GM12874 (cell line): ENCODE results near the gene KRTAP9-2.
"Not testable (repeated sequence)": the region's sequence is repeated elsewhere in the genome, so short reads cannot be mapped to it uniquely, and the experiment has no call there.

Source experiments
- TF ChIP-seq, protein P1 (sequence below): IDR thresholded peaks from 2 replicates; pipeline ENCODE4 v1.5.1; 2011; ENCODE audit warnings: low read depth, mild to moderate bottlenecking, control low read depth, low read length, moderate library complexity; ENCODE audit not compliant: insufficient read depth

The KRTAP9-2 gene

DNA sequence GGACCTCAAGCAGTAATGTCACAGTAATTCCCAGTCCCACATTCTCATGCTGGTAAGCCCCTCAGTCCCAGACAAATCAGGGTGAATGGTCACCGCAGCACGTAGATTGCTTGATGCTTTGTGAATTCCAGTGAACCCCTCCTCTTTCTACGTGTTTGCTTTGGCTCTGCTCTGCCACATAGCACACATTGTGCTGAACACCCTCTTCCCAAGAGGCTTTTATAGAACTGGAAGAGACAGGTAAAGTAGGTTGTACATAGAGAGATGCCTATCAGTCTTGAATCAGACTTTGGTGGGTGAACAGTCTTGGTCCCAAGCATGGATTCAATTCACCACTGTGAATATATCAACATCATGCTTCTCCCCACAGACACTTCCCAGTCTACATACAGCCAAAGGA is 38.2 kb downstream of the KRTAP9-2 start:
- TF ChIP-seq, protein P1, sequence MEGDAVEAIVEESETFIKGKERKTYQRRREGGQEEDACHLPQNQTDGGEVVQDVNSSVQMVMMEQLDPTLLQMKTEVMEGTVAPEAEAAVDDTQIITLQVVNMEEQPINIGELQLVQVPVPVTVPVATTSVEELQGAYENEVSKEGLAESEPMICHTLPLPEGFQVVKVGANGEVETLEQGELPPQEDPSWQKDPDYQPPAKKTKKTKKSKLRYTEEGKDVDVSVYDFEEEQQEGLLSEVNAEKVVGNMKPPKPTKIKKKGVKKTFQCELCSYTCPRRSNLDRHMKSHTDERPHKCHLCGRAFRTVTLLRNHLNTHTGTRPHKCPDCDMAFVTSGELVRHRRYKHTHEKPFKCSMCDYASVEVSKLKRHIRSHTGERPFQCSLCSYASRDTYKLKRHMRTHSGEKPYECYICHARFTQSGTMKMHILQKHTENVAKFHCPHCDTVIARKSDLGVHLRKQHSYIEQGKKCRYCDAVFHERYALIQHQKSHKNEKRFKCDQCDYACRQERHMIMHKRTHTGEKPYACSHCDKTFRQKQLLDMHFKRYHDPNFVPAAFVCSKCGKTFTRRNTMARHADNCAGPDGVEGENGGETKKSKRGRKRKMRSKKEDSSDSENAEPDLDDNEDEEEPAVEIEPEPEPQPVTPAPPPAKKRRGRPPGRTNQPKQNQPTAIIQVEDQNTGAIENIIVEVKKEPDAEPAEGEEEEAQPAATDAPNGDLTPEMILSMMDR: no peak

DNA sequence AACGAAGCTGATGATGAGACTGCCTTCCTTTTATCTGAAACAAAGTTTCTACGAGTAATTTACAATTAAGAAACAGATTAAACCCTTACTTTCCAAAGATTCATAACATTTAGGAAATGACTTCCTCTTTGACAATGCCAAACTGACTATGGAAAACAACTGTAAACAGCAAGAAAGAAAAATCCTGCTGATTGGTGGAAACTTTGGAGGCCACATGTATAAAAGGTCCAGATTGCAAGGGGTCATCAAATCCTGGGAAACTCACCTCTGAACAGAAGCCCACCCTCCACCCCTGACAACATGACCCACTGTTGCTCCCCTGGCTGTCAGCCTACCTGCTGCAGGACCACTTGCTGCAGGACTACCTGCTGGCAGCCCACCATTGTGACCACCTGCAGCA is 38.6 kb downstream of the KRTAP9-2 start, which contains the start of gene KRTAP9-6:
Gene KRTAP9-6, plus strand, starts transcription at position 301 of the 400 bp plus-strand sequence. Its CDS starts 0 bp downstream, at position 301.
- TF ChIP-seq, protein P1: no peak

DNA sequence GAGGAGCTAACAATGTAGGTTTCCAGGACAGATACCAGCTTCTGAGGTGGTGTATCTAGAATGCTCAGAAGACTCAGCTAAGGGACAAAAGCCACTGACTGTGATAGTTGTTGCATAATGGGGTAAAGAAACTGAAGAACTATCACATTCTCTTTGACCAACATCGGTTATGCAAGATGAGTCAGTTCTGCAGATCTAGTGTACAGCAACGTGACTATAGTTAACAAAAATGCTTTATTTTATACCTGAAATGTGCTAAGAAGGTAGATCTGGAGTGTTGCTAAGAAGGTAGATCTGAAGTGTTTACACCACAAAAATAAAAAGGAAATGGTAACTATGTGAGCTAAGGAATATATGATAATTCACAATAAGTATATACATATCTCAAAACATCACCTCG is 41.3 kb downstream of the KRTAP9-2 start:
- TF ChIP-seq, protein P1: no peak

DNA sequence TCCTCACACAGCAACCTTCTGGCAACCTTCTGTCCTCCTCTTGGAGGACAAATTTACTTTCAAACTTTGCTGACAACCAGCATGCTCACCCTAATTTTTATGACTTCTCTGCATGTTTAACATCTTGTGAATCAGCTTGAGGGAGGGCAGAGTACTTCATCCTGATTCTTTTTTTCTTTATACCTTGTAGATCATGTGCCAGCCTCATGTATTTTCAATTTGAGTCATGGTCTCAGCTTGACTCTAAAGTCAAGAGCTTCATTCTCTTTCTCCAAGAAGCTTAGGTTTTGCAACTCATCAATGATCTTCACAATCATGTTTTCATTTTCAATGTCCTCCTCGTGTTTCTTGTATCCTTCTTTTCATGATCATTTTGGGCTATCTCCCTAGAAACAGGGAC is 45.4 kb downstream of the KRTAP9-2 start:
- TF ChIP-seq, protein P1: no peak

DNA sequence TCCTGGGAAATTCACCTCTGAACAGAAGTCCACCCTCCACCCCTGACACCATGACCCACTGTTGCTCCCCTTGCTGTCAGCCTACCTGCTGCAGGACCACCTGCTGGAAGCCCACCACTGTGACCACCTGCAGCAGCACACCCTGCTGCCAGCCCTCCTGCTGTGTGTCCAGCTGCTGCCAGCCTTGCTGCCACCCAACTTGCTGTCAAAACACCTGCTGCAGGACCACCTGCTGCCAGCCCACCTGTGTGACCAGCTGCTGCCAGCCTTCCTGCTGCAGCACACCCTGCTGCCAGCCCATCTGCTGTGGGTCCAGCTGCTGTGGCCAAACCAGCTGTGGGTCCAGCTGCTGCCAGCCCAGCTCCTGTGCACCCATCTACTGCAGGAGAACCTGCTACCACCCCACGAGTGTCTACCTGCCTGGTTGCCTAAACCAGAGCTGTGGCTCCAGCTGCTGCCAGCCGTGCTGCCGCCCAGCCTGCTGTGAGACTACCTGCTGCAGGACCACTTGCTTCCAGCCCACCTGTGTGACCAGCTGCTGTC is 49.3 kb downstream of the KRTAP9-2 start, which contains the start of gene KRTAP9-7:
Gene KRTAP9-7, plus strand, starts transcription at position 51 of the 543 bp plus-strand sequence. Its CDS starts 0 bp downstream, at position 51.
- TF ChIP-seq, protein P1: not testable (repeated sequence)
